ENCODE results near the gene AFG1L. TPM values are rescaled to one million over a fixed set of nuclear protein-coding genes. Genes with fewer than 3 reads are reported as not detected.

Gene AFG1L
- total RNA-seq, 1 experiment from 2014 or later, result 7.9 TPM

DNA sequence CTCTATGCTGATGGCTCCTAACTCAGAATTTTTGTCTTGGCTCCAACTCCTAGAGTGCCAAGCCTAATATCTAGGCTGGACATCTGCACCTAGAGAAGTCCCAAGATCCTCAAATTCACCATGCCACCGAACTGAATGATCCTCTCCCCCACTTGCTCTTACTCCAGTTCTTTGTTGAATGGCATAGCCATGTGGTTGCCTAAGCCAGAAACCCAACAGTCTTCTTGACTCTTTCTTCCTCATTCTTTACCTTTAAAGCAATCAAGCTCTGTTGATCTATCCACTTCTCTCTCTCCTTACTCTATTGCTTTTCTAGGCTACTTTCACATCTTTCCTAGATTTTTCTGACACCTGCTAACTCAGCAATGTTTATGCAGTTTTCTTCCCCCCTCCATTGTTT lies 139.4 kb downstream of the AFG1L start:
- no peaks in the 10 kb centered on the region for H3K36me3 Mint-ChIP-seq
- POLR2A ChIA-PET, result no interaction called here
- DNase-seq (ENCODE audit: low spot score), result no peak
- CTCF ChIA-PET, result no interaction called here
- TF ChIP-seq PRRX2 (CRISPR knock-in tag; IDR thresholded peaks at IDR 0.05), result no peak
- no peak for TF ChIP-seq JAZF1 (CRISPR knock-in tag; IDR thresholded peaks at IDR 0.05)
- TF ChIP-seq PRDM15 (CRISPR knock-in tag; IDR thresholded peaks at IDR 0.05), result no peak
- TF ChIP-seq, protein P1, sequence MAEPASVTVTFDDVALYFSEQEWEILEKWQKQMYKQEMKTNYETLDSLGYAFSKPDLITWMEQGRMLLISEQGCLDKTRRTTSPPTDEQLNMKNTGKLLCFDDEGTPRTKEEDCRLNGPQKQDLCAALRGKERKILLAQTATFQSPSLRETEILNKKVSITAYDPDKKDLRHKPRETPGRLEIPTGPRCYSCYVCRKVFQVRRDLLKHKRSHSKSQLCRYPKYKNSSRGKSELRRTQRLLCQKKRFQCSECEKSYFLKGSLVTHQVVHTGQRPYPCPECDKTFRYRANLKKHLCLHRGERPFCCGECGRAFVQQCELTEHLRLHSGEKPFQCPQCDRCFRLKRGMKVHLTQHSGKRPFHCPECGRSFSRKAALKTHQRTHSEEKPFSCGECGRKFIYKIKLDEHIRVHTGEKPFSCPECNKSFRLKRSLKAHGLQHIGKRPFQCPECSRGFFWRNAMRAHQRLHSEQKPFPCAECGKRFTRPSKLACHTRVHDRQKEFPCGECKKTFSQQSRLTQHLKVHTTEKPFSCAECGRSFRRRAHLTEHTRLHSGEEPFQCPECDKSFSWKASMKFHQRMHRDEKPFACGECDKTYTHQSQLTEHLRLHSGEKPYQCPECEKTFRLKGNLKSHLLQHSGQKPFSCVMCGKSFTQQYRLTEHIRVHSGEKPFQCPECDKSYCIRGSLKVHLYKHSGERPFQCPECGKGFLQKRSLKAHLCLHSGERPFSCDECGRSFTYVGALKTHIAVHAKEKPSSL (CRISPR knock-in tag; conservative IDR thresholded peaks at IDR 0.05), result no peak
- no peak for TF ChIP-seq ZNF317 (CRISPR knock-in tag; IDR thresholded peaks at IDR 0.05; ENCODE audit: borderline replicate concordance, low read depth)
- TF ChIP-seq ATF2 (CRISPR knock-in tag; IDR thresholded peaks at IDR 0.05; ENCODE audit: borderline replicate concordance, low read depth), result no peak
- TF ChIP-seq, protein P2, sequence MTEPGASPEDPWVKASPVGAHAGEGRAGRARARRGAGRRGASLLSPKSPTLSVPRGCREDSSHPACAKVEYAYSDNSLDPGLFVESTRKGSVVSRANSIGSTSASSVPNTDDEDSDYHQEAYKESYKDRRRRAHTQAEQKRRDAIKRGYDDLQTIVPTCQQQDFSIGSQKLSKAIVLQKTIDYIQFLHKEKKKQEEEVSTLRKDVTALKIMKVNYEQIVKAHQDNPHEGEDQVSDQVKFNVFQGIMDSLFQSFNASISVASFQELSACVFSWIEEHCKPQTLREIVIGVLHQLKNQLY (CRISPR knock-in tag; IDR thresholded peaks at IDR 0.05), result no peak
- TF ChIP-seq OVOL2 (CRISPR knock-in tag; IDR thresholded peaks at IDR 0.05; ENCODE audit: borderline replicate concordance), result no peak
- TF ChIP-seq ELF4 (CRISPR knock-in tag; IDR thresholded peaks at IDR 0.05; ENCODE audit: low read depth), result no peak
- TF ChIP-seq, protein P3, sequence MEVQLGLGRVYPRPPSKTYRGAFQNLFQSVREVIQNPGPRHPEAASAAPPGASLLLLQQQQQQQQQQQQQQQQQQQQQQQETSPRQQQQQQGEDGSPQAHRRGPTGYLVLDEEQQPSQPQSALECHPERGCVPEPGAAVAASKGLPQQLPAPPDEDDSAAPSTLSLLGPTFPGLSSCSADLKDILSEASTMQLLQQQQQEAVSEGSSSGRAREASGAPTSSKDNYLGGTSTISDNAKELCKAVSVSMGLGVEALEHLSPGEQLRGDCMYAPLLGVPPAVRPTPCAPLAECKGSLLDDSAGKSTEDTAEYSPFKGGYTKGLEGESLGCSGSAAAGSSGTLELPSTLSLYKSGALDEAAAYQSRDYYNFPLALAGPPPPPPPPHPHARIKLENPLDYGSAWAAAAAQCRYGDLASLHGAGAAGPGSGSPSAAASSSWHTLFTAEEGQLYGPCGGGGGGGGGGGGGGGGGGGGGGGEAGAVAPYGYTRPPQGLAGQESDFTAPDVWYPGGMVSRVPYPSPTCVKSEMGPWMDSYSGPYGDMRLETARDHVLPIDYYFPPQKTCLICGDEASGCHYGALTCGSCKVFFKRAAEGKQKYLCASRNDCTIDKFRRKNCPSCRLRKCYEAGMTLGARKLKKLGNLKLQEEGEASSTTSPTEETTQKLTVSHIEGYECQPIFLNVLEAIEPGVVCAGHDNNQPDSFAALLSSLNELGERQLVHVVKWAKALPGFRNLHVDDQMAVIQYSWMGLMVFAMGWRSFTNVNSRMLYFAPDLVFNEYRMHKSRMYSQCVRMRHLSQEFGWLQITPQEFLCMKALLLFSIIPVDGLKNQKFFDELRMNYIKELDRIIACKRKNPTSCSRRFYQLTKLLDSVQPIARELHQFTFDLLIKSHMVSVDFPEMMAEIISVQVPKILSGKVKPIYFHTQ (CRISPR knock-in tag; IDR thresholded peaks at IDR 0.05), result no peak
- TF ChIP-seq ZNF423 (CRISPR knock-in tag; IDR thresholded peaks at IDR 0.05), result no peak
- TF ChIP-seq ZNF671 (CRISPR knock-in tag; IDR thresholded peaks at IDR 0.05), result no peak
- TF ChIP-seq, protein P4, sequence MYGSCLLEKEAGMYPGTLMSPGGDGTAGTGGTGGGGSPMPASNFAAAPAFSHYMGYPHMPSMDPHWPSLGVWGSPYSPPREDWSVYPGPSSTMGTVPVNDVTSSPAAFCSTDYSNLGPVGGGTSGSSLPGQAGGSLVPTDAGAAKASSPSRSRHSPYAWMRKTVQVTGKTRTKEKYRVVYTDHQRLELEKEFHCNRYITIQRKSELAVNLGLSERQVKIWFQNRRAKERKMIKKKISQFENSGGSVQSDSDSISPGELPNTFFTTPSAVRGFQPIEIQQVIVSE (CRISPR knock-in tag; IDR thresholded peaks at IDR 0.05; ENCODE audit: borderline replicate concordance), result no peak
- no peak for TF ChIP-seq IRF2 (CRISPR knock-in tag; IDR thresholded peaks at IDR 0.05; ENCODE audit: borderline replicate concordance, low read depth)
- TF ChIP-seq, protein P5, sequence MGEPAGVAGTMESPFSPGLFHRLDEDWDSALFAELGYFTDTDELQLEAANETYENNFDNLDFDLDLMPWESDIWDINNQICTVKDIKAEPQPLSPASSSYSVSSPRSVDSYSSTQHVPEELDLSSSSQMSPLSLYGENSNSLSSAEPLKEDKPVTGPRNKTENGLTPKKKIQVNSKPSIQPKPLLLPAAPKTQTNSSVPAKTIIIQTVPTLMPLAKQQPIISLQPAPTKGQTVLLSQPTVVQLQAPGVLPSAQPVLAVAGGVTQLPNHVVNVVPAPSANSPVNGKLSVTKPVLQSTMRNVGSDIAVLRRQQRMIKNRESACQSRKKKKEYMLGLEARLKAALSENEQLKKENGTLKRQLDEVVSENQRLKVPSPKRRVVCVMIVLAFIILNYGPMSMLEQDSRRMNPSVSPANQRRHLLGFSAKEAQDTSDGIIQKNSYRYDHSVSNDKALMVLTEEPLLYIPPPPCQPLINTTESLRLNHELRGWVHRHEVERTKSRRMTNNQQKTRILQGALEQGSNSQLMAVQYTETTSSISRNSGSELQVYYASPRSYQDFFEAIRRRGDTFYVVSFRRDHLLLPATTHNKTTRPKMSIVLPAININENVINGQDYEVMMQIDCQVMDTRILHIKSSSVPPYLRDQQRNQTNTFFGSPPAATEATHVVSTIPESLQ (CRISPR knock-in tag; IDR thresholded peaks at IDR 0.05), result no peak
- TF ChIP-seq KAT7 (CRISPR knock-in tag; IDR thresholded peaks at IDR 0.05; ENCODE audit: borderline replicate concordance), result no peak
- no peak overlapping the region for H3K27ac Mint-ChIP-seq
- no peaks in the 10 kb centered on the region for H3K9me3 Mint-ChIP-seq
- no peak overlapping the region for H3K4me3 Mint-ChIP-seq
- H3K4me1 Mint-ChIP-seq, result no peaks in the 10 kb centered on the region
- ATAC-seq, result no peak
- no peaks in the 10 kb centered on the region for H3K27me3 Mint-ChIP-seq (ENCODE audit: low read depth)
